HG02885 (cell line): ENCODE data around the gene SPATC1L.
"Not testable (repeated sequence)": the region's sequence is repeated elsewhere in the genome, so short reads cannot be mapped to it uniquely, and the experiment has no call there.

Source experiments
- ATAC-seq: cut with Tn5 transposase; IDR thresholded peaks from one replicate; pipeline ENCODE4 v1.9.1; 2021; ENCODE audit warnings: mild to moderate bottlenecking; ENCODE audit not compliant: unreplicated experiment, poor library complexity

SPATC1L gene

DNA sequence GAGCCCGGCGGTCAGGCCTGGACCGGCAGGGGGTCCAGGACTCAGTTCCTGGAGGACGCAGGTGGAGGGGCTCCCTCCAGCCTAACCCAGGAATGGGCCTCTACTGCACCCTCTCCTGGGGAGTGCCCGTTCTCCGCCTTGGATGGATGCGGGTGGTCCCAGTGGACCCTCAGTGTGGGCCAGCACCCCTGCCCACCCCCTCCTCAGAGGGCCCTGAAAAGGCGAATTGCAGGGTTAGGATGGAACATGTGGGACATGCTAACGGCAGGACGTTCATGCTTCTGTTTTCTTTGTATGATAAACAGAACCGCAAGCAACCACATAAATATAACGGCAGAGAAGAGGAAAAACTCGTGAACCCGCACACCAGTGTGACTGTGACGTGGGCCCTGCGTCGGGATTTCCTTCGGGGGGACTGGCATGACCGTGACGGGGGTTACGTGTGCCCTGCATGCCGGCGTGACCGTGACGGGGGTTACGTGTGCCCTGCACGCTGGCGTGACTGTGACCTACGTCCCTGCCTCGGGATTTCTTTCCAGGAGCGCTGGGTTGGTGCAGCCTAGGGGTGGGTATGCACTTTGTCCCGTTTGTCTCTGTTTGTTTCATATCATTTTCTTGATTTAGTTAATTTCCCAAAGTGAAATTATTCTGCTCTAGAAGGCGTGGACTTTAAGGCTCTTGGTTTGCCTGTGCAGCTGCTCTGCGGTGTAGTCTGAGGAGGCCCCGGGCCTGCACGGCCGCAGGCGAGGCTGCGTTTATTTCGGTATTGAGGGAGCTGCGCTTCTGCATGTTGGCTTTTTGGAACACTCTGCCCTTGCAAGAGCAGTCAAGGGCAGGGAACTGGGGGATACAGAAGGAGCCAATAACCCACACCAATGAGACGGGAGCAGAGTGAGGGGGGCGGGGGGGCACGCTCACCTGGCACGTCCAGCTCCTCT is 32.0 kb downstream of the SPATC1L start:
- no peak for ATAC-seq

DNA sequence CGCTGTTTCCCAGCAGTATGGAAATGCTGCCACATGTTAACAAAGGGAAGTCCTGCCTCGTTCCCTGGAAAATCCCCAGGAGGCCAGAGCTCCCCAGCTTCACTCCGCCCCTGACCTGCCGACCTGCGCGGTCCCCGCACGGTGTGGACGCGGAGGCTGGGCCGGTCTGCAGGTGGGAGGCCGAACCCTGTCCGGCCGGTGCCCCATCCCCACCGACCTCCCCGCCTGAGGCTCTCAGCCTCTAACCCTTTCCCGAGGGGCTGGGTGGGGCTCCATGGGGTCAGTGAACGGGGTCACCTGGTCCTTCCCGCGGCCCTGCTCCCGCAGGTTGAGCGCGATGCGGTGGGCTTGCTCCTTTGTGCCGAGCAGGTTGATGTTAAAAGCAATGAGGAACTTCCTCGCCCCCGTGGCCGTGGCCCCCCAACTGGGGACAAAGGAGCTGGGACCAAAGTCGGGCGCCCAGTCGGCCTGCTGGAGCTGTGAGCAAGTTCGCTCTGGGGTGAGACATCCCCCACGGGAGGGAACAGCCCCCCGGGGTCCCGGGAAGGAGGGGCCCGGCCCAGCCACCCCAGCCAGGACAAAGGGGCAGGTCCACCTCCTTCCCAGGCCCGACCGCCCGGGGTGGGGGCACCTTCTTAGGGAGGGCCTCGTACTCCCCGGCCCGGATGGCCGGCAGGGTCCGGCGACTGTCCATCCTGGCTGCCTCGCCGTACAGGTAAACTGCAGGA is 32.8 kb downstream of the SPATC1L start:
- ATAC-seq, result no peak

DNA sequence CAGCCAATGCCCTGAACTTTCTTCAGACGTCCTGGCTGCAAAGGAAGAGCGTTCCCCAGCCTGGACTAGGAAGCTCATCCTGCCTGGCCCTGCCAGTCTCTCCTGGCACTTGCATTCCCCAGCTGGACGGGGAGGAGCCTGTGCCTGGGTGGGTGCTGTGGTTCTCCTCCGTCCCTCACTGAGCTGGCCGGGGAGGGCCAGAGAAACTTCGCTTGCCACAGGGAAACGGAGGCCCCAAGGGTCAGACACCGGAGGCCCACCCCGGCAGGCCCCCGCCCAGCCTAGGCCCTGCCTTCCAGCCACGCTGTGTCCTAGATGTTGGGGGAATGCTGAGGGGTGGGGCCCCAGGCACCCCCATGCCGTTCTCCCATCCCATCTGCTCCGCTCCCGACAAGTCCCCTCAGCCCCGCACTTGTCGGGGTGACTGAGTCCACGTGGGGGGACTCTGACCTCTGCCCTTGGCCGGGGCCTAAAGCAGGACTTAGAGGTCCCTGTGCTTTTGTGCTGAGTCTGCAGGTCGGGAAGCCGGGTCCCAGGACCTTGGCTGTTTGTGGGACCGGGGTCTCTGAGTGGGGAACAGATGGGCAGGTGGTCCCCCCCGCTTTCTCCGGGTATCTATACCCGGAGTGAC is 33.7 kb downstream of the SPATC1L start:
- no peak for ATAC-seq

DNA sequence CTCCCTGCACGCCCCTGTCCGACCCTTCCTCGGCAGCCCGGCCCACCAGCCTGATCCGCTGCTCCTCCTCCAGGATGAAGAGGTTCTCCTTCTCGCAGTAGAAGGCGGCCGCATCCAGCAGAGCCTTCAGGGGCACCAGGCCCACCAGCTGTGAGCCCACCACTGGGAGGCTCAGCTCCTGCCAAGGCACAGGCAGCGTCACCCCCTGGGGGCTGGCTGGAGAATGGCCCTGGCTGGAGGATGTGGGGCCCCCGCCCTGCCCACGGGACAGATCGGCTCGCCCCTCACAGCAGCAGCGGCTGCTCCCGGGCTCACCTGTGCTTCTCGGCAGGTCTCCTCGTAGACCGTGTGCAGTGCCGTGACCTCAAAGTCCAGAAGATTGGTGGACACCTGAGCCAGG is 34.2 kb downstream of the SPATC1L start:
- ATAC-seq, result no peak

DNA sequence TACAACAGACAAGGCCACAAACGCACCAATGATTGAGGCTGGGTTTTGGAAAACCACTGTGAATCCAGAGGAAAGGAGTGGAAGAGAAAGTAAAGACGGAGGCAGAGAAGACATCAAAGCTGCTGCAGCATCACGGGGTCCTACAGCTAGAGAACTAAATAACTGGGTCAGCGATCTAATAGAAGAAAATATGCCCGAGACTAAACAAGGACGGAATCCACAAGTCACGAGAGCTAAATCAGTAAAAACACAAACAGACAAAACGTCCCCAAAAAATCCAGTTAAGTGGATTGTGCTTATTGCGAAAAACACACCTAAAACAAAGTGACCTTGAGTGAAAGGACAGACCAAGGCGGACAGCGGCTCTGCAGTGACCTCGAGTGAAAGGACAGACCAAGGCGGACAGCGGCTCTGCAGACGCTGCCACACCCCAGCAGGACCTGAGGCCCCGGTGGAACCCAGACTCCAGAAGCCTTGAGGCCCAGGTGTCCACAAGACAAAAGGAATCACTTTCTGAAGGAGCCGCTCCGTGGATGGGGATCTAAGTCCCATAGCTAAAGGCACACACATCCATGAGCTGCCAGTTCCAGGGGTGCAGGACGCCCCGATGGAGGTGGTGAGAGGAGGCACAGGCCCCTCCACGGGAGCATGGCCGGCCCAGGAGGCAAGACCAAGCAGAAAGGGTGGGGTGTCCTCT is 34.9 kb downstream of the SPATC1L start:
- no peak for ATAC-seq

DNA sequence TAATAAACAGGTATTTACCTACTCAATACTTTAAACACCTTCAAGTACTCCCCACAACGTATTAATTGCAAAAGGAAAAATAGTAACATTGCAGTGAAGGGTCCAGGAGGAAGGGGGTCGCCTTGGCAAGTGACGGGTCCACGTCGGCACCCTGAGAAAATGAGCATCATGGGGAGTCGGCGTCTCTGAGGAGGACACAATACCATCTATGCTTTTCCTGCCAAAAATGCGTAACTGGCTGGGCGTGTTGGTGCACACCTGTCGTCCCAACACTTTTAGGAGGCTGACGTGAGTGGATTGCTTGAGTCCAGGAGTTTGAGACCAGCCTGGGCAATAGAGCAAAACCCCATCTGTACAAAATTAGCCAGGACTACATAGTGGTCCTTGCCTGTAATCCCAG is 36.2 kb downstream of the SPATC1L start:
- no peak for ATAC-seq

DNA sequence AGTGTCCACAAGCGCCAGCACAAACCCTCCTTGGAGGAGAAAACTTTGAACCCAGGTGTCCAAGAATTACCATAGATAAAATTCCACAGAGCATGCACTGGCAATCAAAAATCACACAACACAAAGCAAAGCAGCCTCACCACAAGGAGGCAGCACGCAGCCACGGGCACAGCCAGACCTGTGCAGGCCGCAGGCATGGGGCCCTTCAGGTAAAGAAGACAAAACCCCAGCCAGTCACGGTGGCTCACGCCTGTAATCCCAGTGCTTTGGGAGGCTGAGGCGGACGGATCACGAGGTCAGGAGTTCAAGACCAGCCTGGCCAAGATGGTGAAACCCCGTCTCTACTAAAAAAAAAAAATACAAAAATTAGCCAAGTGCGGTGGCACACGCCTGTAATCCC is 36.8 kb downstream of the SPATC1L start:
- ATAC-seq, result not testable (repeated sequence)

DNA sequence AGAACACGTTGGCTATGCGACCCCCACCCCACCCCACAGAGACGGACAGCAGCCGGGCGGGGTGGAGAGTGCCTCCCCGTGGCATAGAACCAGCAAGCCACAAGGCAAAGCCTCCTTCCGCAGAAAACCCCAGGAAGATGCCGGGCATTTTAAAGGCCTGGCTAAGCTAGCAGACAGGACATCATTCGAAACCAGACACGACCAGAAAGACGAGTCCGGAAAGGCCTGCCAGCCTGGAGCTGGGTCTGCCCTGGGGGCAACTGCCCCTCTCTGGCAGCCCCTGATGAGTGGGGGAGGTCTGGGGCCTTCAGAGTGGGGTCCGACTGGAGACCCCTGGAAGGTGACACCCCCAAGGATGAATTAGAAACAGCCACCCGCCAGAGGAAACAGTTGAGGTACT is 37.4 kb downstream of the SPATC1L start:
- ATAC-seq, result no peak

DNA sequence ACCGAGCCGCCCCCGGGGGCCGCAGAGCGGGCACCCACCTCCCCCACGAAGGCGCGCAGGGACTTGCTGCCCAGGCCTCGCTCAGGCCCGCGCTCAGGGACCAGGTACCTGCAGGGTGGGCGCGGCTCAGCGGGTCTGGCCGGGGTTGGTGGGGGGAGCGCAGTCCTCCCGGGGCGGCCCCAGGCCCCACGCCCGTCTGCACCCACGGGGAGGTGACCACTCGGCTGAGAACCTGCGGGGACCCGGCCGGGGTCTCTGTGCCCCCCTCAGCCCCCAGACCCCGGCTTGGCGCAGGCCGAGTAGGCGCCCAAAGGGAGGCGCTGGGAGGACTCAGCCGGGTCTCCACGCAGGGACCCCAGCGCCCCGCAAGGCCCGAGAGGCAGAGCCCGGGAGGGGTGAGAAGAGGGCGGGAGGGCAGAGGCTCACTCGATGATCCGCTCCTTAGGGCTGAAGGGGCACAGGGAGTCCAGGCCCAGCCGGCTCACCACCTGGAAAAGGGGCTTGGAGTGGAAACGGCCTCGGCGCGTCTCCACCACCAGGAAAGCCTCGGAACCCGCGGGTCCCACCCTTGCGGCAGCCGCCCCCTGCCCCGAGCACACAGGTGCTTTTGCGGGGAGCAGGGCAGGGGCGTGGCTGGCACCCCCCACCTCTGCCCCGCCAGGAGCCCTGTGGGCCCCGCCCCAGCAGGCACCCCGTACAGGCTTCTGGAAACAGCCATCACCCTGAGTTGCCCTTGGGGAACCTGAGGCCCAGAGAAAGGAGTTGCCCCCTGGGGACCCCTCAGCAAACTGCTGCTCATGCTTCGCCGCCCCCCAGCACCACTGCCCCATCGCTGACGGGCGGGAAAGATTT is 38.2 kb downstream of the SPATC1L start:
- ATAC-seq, result no peak

DNA sequence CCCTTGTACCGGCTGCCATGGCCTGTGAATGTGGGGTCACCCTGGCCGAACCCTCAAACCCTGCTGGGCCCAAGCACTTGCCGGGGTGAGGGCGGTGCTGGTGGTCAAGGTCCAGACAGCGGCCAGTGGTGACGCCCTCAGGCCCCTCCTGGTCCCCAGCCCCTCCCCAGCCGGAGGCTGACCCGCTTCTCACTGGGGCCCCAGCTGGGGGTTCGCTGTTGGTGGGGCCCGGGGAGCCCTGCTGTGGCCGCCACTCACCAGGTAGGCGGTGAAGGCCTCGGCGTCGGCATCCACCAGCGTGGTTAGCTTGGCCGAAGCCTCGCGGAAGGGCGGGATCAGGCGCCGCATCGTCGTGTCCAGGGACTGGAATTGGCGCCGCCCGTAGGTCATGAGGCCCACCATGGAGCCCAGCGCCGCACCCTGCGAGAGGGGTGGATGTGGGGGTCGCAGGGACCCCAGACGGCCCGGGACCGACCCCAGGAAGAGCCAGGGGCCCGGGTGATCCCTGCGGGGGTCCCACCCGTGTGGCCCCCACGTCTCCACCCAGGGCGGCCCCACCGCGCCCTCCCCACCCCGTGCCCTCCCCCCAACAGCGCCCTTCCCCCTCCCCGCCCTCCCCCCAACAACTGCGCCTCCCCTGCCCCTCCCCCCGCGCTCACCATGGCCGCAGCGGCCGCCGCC is 39.0 kb downstream of the SPATC1L start:
- ATAC-seq, result no peak

DNA sequence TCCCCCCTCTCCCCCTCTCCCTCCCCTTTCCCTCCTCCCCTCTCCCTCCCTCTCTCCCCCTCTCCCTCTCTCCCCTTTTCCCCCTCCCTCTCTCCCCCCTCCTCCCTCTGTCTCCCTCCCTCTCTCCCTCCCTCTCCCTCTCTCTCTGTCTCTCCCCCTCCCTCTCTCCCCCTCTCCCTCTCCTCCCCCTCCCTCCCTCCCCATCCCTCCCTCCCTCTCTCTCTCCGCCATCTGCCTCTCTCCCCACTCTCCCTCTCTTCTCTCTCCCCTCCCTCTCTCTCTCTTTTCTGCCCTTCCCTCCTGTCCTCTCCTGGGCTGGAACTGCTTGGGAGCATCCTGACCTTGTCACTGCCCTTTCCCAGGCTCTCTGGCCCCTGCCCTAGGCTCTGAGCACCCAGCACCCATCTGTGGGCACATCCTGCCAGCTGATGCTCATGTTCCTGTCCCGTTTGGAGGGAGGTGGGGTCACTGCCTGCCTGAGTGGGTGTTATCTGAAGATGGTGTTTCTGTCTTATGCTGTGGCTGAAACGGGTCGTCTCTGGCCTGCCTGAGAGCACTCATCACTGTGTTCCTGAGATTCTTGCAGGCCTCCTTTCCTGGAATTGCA is 39.7 kb downstream of the SPATC1L start:
- ATAC-seq, result no peak

DNA sequence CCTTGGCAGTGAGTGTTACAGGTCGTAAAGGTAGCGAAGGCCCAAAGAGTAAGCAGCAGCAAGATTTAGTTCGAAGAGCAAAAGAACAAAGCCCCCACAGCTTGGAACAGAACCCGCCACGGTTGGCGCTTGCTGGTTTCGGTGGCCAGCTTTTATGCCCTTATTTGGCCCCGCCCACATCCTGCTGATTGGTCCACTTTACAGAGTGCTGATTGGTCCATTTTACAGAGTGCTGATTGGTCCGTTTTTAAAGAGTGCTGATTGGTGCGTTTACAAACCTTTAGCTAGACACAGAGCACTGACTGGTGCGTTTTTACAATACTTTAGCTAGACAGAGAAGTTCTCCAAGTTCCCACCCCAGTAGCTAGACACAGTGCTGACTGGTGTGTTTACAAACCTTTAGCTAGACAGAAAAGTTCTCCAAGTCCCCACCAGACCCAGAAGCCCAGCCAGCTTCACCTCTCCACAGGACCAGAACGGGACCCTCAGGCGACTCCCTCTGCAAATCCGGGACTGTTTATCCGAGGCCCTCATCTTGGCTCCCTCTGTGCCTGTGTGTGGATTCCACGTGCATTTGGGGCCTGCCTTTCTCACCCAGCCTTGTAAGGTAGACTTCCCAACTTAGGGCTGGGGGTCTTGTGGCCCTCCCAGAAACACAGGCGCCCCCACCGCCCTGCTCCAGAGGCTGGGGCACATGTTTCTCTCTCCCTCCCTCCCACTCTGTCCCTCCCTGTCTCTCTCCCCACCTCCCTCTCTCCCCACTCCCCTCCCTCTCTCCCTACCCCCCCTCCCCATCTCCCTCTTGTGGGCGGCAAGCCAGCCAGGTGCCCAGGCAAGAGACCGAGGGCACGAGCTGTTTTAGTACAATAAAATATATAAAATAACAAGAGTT is 41.4 kb downstream of the SPATC1L start:
- no peak for ATAC-seq

DNA sequence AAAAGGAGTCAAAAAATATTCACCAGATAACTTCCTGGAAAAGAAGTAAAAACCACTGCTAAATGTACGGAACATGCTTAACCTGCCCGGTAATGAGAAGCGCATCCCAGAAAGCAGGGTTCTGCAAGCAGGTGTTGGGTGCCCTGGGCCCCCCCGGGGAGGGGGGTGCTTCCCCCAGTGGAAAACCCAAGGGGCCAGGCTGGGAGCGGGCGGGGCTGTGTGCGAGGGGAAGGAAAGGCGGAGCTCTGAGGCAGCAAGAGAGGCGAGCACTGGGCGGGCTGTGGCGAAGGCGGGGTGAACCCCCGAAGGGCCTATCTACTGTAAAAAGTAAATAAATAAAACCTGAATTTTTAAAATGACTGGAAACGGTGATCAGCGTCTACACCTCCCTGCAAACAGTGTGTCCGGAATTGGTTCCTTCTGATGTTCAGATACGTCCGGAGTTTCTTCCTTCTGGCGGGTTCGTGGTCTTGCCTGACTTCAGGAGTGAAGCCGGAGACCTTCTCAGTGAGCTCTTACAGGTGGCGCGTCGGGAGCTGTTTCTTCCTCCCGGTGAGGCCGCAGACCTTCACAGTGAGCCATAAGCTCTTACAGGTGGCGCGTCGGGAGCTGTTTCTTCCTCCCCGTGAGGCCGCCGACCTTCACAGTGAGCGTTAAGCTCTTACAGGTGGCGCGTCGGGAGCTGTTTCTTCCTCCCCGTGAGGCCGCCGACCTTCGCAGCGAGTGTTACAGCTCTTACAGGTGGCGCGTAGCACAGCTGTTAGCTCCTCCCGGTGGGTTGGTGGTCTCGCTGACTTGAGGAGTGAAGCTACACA is 42.3 kb downstream of the SPATC1L start:
- no peak for ATAC-seq

DNA sequence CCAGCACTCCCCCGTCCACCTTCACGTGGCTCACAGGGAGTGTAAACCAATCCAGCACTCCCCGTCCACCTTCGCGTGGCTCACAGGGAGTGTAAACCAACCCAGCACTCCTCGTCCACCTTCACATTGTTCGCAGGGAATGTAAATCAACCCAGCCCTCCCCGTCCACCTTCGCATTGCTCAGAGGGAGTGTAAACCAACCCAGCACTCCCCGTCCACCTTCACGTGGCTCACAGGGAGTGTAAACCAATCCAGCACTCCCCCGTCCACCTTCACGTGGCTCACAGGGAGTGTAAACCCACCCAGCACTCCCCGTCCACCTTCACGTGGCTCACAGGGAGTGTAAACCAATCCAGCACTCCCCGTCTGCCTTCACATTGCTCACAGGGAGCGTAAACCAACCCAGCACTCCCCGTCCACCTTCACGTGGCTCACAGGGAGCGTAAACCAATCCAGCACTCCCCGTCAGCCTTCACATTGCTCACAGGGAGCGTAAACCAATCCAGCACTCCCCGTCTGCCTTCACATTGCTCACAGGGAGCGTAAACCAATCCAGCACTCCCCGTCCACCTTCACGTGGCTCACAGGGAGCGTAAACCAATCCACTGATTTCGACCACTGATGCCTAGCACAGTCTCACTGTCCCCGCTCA is 43.8 kb downstream of the SPATC1L start:
- not testable (repeated sequence) for ATAC-seq

DNA sequence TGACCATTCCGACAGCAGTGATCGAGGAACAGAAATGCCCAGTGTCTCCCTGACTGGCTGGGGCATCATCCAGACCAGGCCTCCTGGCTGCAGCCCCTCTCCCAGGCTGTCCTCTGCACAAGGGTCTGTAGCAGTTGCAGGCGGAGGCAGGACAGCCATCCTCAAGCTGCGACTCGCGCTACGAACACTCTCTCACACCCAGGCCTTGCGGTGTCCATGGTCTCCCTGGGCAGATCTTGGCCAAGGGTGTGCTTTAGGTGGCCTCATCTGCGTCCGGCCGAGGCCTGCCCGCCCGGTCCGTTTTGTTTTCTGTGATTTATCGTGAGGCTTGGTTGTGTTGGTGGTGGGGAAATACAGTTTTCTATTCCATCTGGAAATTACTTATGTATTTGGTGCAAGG is 44.6 kb downstream of the SPATC1L start:
- ATAC-seq, result no peak

DNA sequence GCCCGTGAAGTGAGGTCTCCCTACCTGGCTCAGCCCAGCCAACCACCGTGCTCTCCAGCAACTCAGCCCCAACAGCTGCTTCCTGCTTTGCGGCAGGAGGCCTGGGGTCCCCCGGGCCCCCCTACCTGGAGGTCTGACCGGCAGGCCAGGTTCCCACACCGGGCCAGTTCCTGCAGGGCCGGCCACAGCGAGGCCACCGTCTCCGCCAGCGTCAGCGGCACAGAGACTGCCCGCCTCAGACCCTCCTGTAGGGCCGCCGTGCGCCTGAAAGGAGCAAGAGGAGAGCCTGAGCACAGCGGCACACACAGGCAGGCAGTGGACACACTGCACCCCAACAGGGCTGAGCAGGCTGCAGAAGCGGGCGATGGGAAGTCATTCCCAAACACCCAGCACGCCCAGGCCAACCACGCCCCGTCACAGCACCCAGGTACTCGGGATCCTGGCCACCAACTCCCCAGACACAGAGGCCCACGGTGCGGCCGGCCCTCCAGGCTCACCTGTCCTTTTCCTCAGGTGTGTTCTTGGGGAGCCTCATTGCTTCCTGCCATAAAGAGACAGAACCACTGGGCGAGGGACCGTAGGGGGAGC is 45.8 kb downstream of the SPATC1L start:
- no peak for ATAC-seq
